Activated naive CD4-positive, alpha-beta T cell treated with anti-CD3 and anti-CD28 coated beads for 36 hours (primary cell): ENCODE measurements around the gene SBK3. TPM values are rescaled to one million over a fixed set of nuclear protein-coding genes. Genes with fewer than 3 reads are reported as not detected.

ENCODE experiments used
- CTCF ChIA-PET: fragments of 350-600 bp; sonication (Branson Sonifier 250); formaldehyde crosslinking; loops from one replicate; lab custom pipeline; 2021; ENCODE audit warnings: antibody characterized with exemption; lab: Charles Lee
- DNase-seq: peaks from one replicate; pipeline ENCODE4 v3.0.0-alpha.2; 2020
- H3K27ac Mint-ChIP-seq: one replicate; pipeline ENCODE4 v1.8.0; 2021; ENCODE audit warnings: mild to moderate bottlenecking, mixed read lengths
- H3K27me3 Mint-ChIP-seq: one replicate; pipeline ENCODE4 v1.8.0; 2021; ENCODE audit warnings: low read depth, mixed read lengths
- H3K36me3 Mint-ChIP-seq: one replicate; pipeline ENCODE4 v1.8.0; 2021; ENCODE audit warnings: low read depth, mixed read lengths
- H3K4me1 Mint-ChIP-seq: one replicate; pipeline ENCODE4 v1.8.0; 2021; ENCODE audit warnings: low read depth, mixed read lengths
- H3K4me3 Mint-ChIP-seq: one replicate; pipeline ENCODE4 v1.8.0; 2021; ENCODE audit warnings: mild to moderate bottlenecking, moderate library complexity, mixed read lengths
- H3K9me3 Mint-ChIP-seq: one replicate; pipeline ENCODE4 v1.8.0; 2021; ENCODE audit warnings: mixed read lengths
- intact Hi-C: fragments of 100-400 bp; cut with micrococcal nuclease; formaldehyde crosslinking; loops from one replicate; pipeline ENCODE4 v1.15.1; 2023
- total RNA-seq, 2 experiments: library from RNA; stranded (reverse); gene quantifications; one replicate each; pipeline ENCODE4 v1.2.3, GENCODE V29; 2021

Gene SBK3
- total RNA-seq, 2 experiments from 2014 or later, result not detected

GRCh38 chr19:55566823-55567222 lies 21.5 kb upstream of the SBK3 start:
- no peaks in the 10 kb centered on the region for H3K9me3 Mint-ChIP-seq
- CTCF ChIA-PET, result no interaction called here
- H3K27me3 Mint-ChIP-seq, result peaks cover 3% of the 10 kb centered on the region
- H3K36me3 Mint-ChIP-seq, result no peaks in the 10 kb centered on the region
- no peak overlapping the region for H3K27ac Mint-ChIP-seq
- no peak for DNase-seq
- H3K4me1 Mint-ChIP-seq, result no peaks in the 10 kb centered on the region
- H3K4me3 Mint-ChIP-seq, result no peak overlapping the region
- intact Hi-C loops, result no loop called here

- H3K36me3 Mint-ChIP-seq, result no peaks in the 10 kb centered on the region
- intact Hi-C loops, result no loop called here
- H3K27me3 Mint-ChIP-seq, result peaks cover 6% of the 10 kb centered on the region
- H3K4me1 Mint-ChIP-seq, result no peaks in the 10 kb centered on the region
- no peak for DNase-seq
- H3K9me3 Mint-ChIP-seq, result peaks cover 3% of the 10 kb centered on the region
- no peak overlapping the region for H3K4me3 Mint-ChIP-seq
- CTCF ChIA-PET, result no interaction called here
- H3K27ac Mint-ChIP-seq, result no peak overlapping the region
These were observed 17.9 kb upstream of the SBK3 start for GRCh38 chr19:55563261-55563690.

GRCh38 chr19:55559684-55560083 lies 14.3 kb upstream of the SBK3 start:
- Mint-ChIP-seq H3K27me3 (peaks cover 3% of the 10 kb centered on the region), H3K36me3 (no peaks in the 10 kb centered on the region), H3K4me1 (no peaks in the 10 kb centered on the region), H3K27ac (no peak overlapping the region), H3K9me3 (peaks cover 3% of the 10 kb centered on the region), H3K4me3 (no peak overlapping the region)
- DNase-seq, result no peak
- CTCF ChIA-PET, result interaction anchor here (0.8 kb wide), 1 partner anchor 56 kb away, joined by 3 read pairs; no protein-coding TSS in a partner anchor
- intact Hi-C loops, result no loop called here

GRCh38 chr19:55554741-55555152 lies 9.4 kb upstream of the SBK3 start:
- H3K4me1 Mint-ChIP-seq, result no peaks in the 10 kb centered on the region
- intact Hi-C loops, result no loop called here
- no peak overlapping the region for H3K27ac Mint-ChIP-seq
- no peaks in the 10 kb centered on the region for H3K36me3 Mint-ChIP-seq
- no peak overlapping the region for H3K4me3 Mint-ChIP-seq
- H3K27me3 Mint-ChIP-seq, result peaks cover 2% of the 10 kb centered on the region
- DNase-seq, result no peak
- no peaks in the 10 kb centered on the region for H3K9me3 Mint-ChIP-seq
- CTCF ChIA-PET, result no interaction called here

GRCh38 chr19:55554302-55554701 lies 9.0 kb upstream of the SBK3 start:
- Mint-ChIP-seq H3K27me3 (peaks cover 2% of the 10 kb centered on the region), H3K4me1 (no peaks in the 10 kb centered on the region), H3K9me3 (no peaks in the 10 kb centered on the region), H3K36me3 (no peaks in the 10 kb centered on the region), H3K4me3 (no peak overlapping the region), H3K27ac (no peak overlapping the region)
- intact Hi-C loops, result no loop called here
- CTCF ChIA-PET, result no interaction called here
- DNase-seq, result no peak

GRCh38 chr19:55553217-55554182 lies 8.2 kb upstream of the SBK3 start:
- no peaks in the 10 kb centered on the region for H3K36me3 Mint-ChIP-seq
- H3K4me3 Mint-ChIP-seq, result no peak overlapping the region
- H3K9me3 Mint-ChIP-seq, result no peaks in the 10 kb centered on the region
- H3K4me1 Mint-ChIP-seq, result no peaks in the 10 kb centered on the region
- CTCF ChIA-PET, result interaction anchor here (0.5 kb wide), 1 partner anchor 635 kb away, joined by 3 read pairs; no protein-coding TSS in a partner anchor
- H3K27ac Mint-ChIP-seq, result no peak overlapping the region
- no peak for DNase-seq
- intact Hi-C loops, result no loop called here
- peaks cover 2% of the 10 kb centered on the region for H3K27me3 Mint-ChIP-seq

GRCh38 chr19:55552620-55553019 lies 7.3 kb upstream of the SBK3 start:
- no peak for DNase-seq
- H3K27ac Mint-ChIP-seq, result no peak overlapping the region
- H3K9me3 Mint-ChIP-seq, result no peaks in the 10 kb centered on the region
- H3K4me3 Mint-ChIP-seq, result no peak overlapping the region
- H3K36me3 Mint-ChIP-seq, result no peaks in the 10 kb centered on the region
- peaks cover 6% of the 10 kb centered on the region for H3K27me3 Mint-ChIP-seq
- no peaks in the 10 kb centered on the region for H3K4me1 Mint-ChIP-seq
- CTCF ChIA-PET, result interaction anchor here (0.5 kb wide), 1 partner anchor 634 kb away, joined by 3 read pairs; no protein-coding TSS in a partner anchor
- intact Hi-C loops, result no loop called here

GRCh38 chr19:55552206-55552605 lies 6.9 kb upstream of the SBK3 start:
- no peaks in the 10 kb centered on the region for H3K4me1 Mint-ChIP-seq
- intact Hi-C loops, result no loop called here
- no peak overlapping the region for H3K4me3 Mint-ChIP-seq
- DNase-seq, result no peak
- H3K36me3 Mint-ChIP-seq, result no peaks in the 10 kb centered on the region
- no peak overlapping the region for H3K27ac Mint-ChIP-seq
- H3K9me3 Mint-ChIP-seq, result no peaks in the 10 kb centered on the region
- CTCF ChIA-PET, result no interaction called here
- peaks cover 6% of the 10 kb centered on the region for H3K27me3 Mint-ChIP-seq

GRCh38 chr19:55550321-55550650 lies 4.9 kb upstream of the SBK3 start:
- no peaks in the 10 kb centered on the region for H3K36me3 Mint-ChIP-seq
- peaks cover 12% of the 10 kb centered on the region for H3K27me3 Mint-ChIP-seq
- no peak overlapping the region for H3K27ac Mint-ChIP-seq
- no peaks in the 10 kb centered on the region for H3K9me3 Mint-ChIP-seq
- no peaks in the 10 kb centered on the region for H3K4me1 Mint-ChIP-seq
- DNase-seq, result no peak
- H3K4me3 Mint-ChIP-seq, result no peak overlapping the region
- intact Hi-C loops, result no loop called here
- CTCF ChIA-PET, result no interaction called here

- H3K27me3 Mint-ChIP-seq, result peaks cover 12% of the 10 kb centered on the region
- H3K36me3 Mint-ChIP-seq, result no peaks in the 10 kb centered on the region
- CTCF ChIA-PET, result no interaction called here
- no peaks in the 10 kb centered on the region for H3K4me1 Mint-ChIP-seq
- DNase-seq, result no peak
- no peaks in the 10 kb centered on the region for H3K9me3 Mint-ChIP-seq
- H3K27ac Mint-ChIP-seq, result no peak overlapping the region
- H3K4me3 Mint-ChIP-seq, result no peak overlapping the region
- intact Hi-C loops, result no loop called here
These were observed 4.4 kb upstream of the SBK3 start for GRCh38 chr19:55549500-55550320.

GRCh38 chr19:55546822-55547614 lies 1.7 kb upstream of the SBK3 start:
- CTCF ChIA-PET, result no interaction called here
- Mint-ChIP-seq H3K4me1 (no peaks in the 10 kb centered on the region), H3K27ac (no peak overlapping the region), H3K9me3 (no peaks in the 10 kb centered on the region), H3K27me3 (peaks cover 12% of the 10 kb centered on the region), H3K36me3 (no peaks in the 10 kb centered on the region), H3K4me3 (no peak overlapping the region)
- DNase-seq, result no peak
- intact Hi-C loops, result no loop called here

GRCh38 chr19:55546011-55546410 lies 668 bp upstream of the SBK3 start:
- no peak overlapping the region for H3K27ac Mint-ChIP-seq
- H3K9me3 Mint-ChIP-seq, result no peaks in the 10 kb centered on the region
- CTCF ChIA-PET, result no interaction called here
- peaks cover 12% of the 10 kb centered on the region for H3K27me3 Mint-ChIP-seq
- no peak overlapping the region for H3K4me3 Mint-ChIP-seq
- intact Hi-C loops, result no loop called here
- no peaks in the 10 kb centered on the region for H3K36me3 Mint-ChIP-seq
- no peak for DNase-seq
- no peaks in the 10 kb centered on the region for H3K4me1 Mint-ChIP-seq
